Gastroesophageal sphincter (tissue), 3 donors: ENCODE results near the gene TENT5A.

ENCODE experiments used
- POLR2A ChIP-seq, 2 donors: fragments of 450-650 bp; IDR thresholded peaks; one replicate each; pipeline ENCODE4 v1.6.1; 2017; ENCODE audit warnings: antibody characterized with exemption in 2 of 2, mild to moderate bottlenecking in 2 of 2, moderate library complexity in 1 of 2
- TF ChIP-seq, protein P1 (sequence below), 4 experiments: fragments of 200-600 bp in 2 of 4; fragments of 450-650 bp in 2 of 4; sonication (generic) in 1 of 4; IDR thresholded peaks; one replicate each; pipeline ENCODE4 v1.5.1; 2017 to 2019; ENCODE audit warnings: antibody characterized with exemption in 4 of 4, mild to moderate bottlenecking in 2 of 4, moderate library complexity in 2 of 4

DNA sequence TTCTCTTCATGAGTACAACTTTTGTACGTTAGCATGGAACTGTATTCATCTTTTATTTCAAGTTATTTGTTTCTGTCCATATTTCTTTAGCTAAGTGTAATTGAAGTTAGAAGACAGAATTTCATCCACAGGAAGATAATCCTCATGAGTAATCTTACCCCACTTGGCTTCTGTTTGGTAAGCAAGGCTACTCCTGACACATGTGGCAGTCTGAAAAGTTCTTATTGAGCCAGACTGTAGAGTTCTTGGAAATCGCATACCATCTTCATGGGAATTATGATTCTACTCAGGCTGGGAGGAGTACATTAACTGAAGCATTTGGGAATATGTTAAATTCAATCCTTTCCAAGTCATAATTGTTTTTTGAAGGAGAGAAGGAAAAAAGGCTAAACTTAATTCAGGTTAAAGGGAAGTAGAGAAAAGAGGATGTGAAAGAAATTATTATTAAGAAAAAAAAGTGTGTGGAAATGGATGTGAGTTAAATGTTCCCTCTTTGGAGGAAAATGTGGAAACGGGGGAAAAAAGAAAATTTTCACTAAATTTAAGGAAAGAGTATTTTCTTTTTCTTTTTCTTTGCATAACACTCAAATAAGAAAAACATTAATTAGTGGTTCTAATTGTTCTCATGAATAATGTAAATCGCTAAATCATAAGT is 41.5 kb upstream of the TENT5A start:
- TF ChIP-seq, protein P1, sequence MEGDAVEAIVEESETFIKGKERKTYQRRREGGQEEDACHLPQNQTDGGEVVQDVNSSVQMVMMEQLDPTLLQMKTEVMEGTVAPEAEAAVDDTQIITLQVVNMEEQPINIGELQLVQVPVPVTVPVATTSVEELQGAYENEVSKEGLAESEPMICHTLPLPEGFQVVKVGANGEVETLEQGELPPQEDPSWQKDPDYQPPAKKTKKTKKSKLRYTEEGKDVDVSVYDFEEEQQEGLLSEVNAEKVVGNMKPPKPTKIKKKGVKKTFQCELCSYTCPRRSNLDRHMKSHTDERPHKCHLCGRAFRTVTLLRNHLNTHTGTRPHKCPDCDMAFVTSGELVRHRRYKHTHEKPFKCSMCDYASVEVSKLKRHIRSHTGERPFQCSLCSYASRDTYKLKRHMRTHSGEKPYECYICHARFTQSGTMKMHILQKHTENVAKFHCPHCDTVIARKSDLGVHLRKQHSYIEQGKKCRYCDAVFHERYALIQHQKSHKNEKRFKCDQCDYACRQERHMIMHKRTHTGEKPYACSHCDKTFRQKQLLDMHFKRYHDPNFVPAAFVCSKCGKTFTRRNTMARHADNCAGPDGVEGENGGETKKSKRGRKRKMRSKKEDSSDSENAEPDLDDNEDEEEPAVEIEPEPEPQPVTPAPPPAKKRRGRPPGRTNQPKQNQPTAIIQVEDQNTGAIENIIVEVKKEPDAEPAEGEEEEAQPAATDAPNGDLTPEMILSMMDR (IDR thresholded peaks at IDR 0.05) = no peak
- TF ChIP-seq POLR2A (IDR thresholded peaks at IDR 0.05) = no peak
